ENCODE measurements around the gene RNF224.

Gene RNF224

GRCh38 chr9:137204731-137205125, 22.6 kb upstream of the RNF224 start:
- peak overlapping the region; percentile 97 for H3K4me3 ChIP-seq (ENCODE audit: low read length)
- no peak for DNase-seq (ENCODE audit: low read depth)
- peaks cover 39% of the 10 kb centered on the region for H3K4me1 ChIP-seq (ENCODE audit: control insufficient read depth, insufficient read depth, low read length)
- H3K27me3 ChIP-seq (replicated peaks; ENCODE audit: control insufficient read depth, insufficient read depth, low read length): no peaks in the 10 kb centered on the region
- H3K36me3 ChIP-seq (ENCODE audit: control insufficient read depth, insufficient read depth, low read length, severe bottlenecking): peaks cover 4% of the 10 kb centered on the region
- H3K9me3 ChIP-seq (ENCODE audit: control insufficient read depth, low read length): no peaks in the 10 kb centered on the region
- peak overlapping the region; percentile 99 for H3K9ac ChIP-seq (ENCODE audit: low read length)

GRCh38 chr9:137205126-137206069, 21.9 kb upstream of the RNF224 start, which contains the start of the genes NDOR1 and TMEM203:
Gene NDOR1 (plus strand): TSS chr9:137205700. CDS start chr9:137205778, 78 bp downstream.
Gene TMEM203 (minus strand): TSS chr9:137205648. CDS start chr9:137205414, 234 bp downstream.
- peaks cover 39% of the 10 kb centered on the region for H3K4me1 ChIP-seq (ENCODE audit: control insufficient read depth, insufficient read depth, low read length)
- no peaks in the 10 kb centered on the region for H3K9me3 ChIP-seq (ENCODE audit: control insufficient read depth, low read length)
- DNase-seq (ENCODE audit: low read depth): peak; percentile 97
- H3K4me3 ChIP-seq (ENCODE audit: low read length): peak within 1 kb of the TSS; percentile 97
- H3K36me3 ChIP-seq (ENCODE audit: control insufficient read depth, insufficient read depth, low read length, severe bottlenecking): peaks cover 4% of the 10 kb centered on the region
- H3K27me3 ChIP-seq (replicated peaks; ENCODE audit: control insufficient read depth, insufficient read depth, low read length): no peaks in the 10 kb centered on the region
- H3K9ac ChIP-seq (ENCODE audit: low read length): peak within 1 kb of the TSS; percentile 99

- peak overlapping the region; percentile 97 for H3K4me3 ChIP-seq (ENCODE audit: low read length)
- H3K4me1 ChIP-seq (ENCODE audit: control insufficient read depth, insufficient read depth, low read length): peaks cover 33% of the 10 kb centered on the region
- H3K9ac ChIP-seq (ENCODE audit: low read length): peak overlapping the region; percentile 99
- H3K9me3 ChIP-seq (ENCODE audit: control insufficient read depth, low read length): no peaks in the 10 kb centered on the region
- H3K27me3 ChIP-seq (replicated peaks; ENCODE audit: control insufficient read depth, insufficient read depth, low read length): no peaks in the 10 kb centered on the region
- DNase-seq (ENCODE audit: low read depth): no peak
- H3K36me3 ChIP-seq (ENCODE audit: control insufficient read depth, insufficient read depth, low read length, severe bottlenecking): peaks cover 4% of the 10 kb centered on the region
These were observed 20.7 kb upstream of the RNF224 start for GRCh38 chr9:137206602-137207001.

GRCh38 chr9:137211532-137211931, 15.8 kb upstream of the RNF224 start:
- H3K4me3 ChIP-seq (ENCODE audit: low read length): no peak overlapping the region
- peaks cover 13% of the 10 kb centered on the region for H3K36me3 ChIP-seq (ENCODE audit: control insufficient read depth, insufficient read depth, low read length, severe bottlenecking)
- no peaks in the 10 kb centered on the region for H3K27me3 ChIP-seq (replicated peaks; ENCODE audit: control insufficient read depth, insufficient read depth, low read length)
- no peak for DNase-seq (ENCODE audit: low read depth)
- no peak overlapping the region for H3K9ac ChIP-seq (ENCODE audit: low read length)
- peaks cover 3% of the 10 kb centered on the region for H3K4me1 ChIP-seq (ENCODE audit: control insufficient read depth, insufficient read depth, low read length)
- H3K9me3 ChIP-seq (ENCODE audit: control insufficient read depth, low read length): no peaks in the 10 kb centered on the region

- H3K4me1 ChIP-seq (ENCODE audit: control insufficient read depth, insufficient read depth, low read length): peaks cover 9% of the 10 kb centered on the region
- no peak overlapping the region for H3K4me3 ChIP-seq (ENCODE audit: low read length)
- H3K9ac ChIP-seq (ENCODE audit: low read length): no peak overlapping the region
- no peaks in the 10 kb centered on the region for H3K9me3 ChIP-seq (ENCODE audit: control insufficient read depth, low read length)
- no peak for DNase-seq (ENCODE audit: low read depth)
- H3K27me3 ChIP-seq (replicated peaks; ENCODE audit: control insufficient read depth, insufficient read depth, low read length): no peaks in the 10 kb centered on the region
- peaks cover 13% of the 10 kb centered on the region for H3K36me3 ChIP-seq (ENCODE audit: control insufficient read depth, insufficient read depth, low read length, severe bottlenecking)
These were observed 14.8 kb upstream of the RNF224 start for GRCh38 chr9:137212520-137212919.

- Histone ChIP-seq H3K4me3 (ENCODE audit: low read length) (no peak overlapping the region), H3K36me3 (ENCODE audit: control insufficient read depth, insufficient read depth, low read length, severe bottlenecking) (peaks cover 13% of the 10 kb centered on the region), H3K9me3 (ENCODE audit: control insufficient read depth, low read length) (no peaks in the 10 kb centered on the region), H3K9ac (ENCODE audit: low read length) (no peak overlapping the region), H3K4me1 (ENCODE audit: control insufficient read depth, insufficient read depth, low read length) (peaks cover 15% of the 10 kb centered on the region), H3K27me3 (replicated peaks; ENCODE audit: control insufficient read depth, insufficient read depth, low read length) (no peaks in the 10 kb centered on the region)
- no peak for DNase-seq (ENCODE audit: low read depth)
These were observed 13.9 kb upstream of the RNF224 start for GRCh38 chr9:137213160-137214060.

GRCh38 chr9:137214620-137215019, 12.7 kb upstream of the RNF224 start:
- peaks cover 23% of the 10 kb centered on the region for H3K4me1 ChIP-seq (ENCODE audit: control insufficient read depth, insufficient read depth, low read length)
- no peaks in the 10 kb centered on the region for H3K27me3 ChIP-seq (replicated peaks; ENCODE audit: control insufficient read depth, insufficient read depth, low read length)
- H3K9ac ChIP-seq (ENCODE audit: low read length): no peak overlapping the region
- no peak overlapping the region for H3K4me3 ChIP-seq (ENCODE audit: low read length)
- peaks cover 9% of the 10 kb centered on the region for H3K36me3 ChIP-seq (ENCODE audit: control insufficient read depth, insufficient read depth, low read length, severe bottlenecking)
- H3K9me3 ChIP-seq (ENCODE audit: control insufficient read depth, low read length): no peaks in the 10 kb centered on the region
- DNase-seq (ENCODE audit: low read depth): no peak

- no peak overlapping the region for H3K9ac ChIP-seq (ENCODE audit: low read length)
- no peak for DNase-seq (ENCODE audit: low read depth)
- H3K4me1 ChIP-seq (ENCODE audit: control insufficient read depth, insufficient read depth, low read length): peaks cover 23% of the 10 kb centered on the region
- peaks cover 9% of the 10 kb centered on the region for H3K36me3 ChIP-seq (ENCODE audit: control insufficient read depth, insufficient read depth, low read length, severe bottlenecking)
- H3K9me3 ChIP-seq (ENCODE audit: control insufficient read depth, low read length): no peaks in the 10 kb centered on the region
- H3K27me3 ChIP-seq (replicated peaks; ENCODE audit: control insufficient read depth, insufficient read depth, low read length): no peaks in the 10 kb centered on the region
- no peak overlapping the region for H3K4me3 ChIP-seq (ENCODE audit: low read length)
These were observed 11.9 kb upstream of the RNF224 start for GRCh38 chr9:137215196-137215986.

GRCh38 chr9:137216188-137216965, 10.9 kb upstream of the RNF224 start:
- no peak overlapping the region for H3K4me3 ChIP-seq (ENCODE audit: low read length)
- no peaks in the 10 kb centered on the region for H3K9me3 ChIP-seq (ENCODE audit: control insufficient read depth, low read length)
- peaks cover 9% of the 10 kb centered on the region for H3K36me3 ChIP-seq (ENCODE audit: control insufficient read depth, insufficient read depth, low read length, severe bottlenecking)
- peaks cover 23% of the 10 kb centered on the region for H3K4me1 ChIP-seq (ENCODE audit: control insufficient read depth, insufficient read depth, low read length)
- no peak overlapping the region for H3K9ac ChIP-seq (ENCODE audit: low read length)
- no peaks in the 10 kb centered on the region for H3K27me3 ChIP-seq (replicated peaks; ENCODE audit: control insufficient read depth, insufficient read depth, low read length)
- DNase-seq (ENCODE audit: low read depth): no peak

All from adipocyte (in vitro differentiated cells).